Medulla oblongata (tissue), 1 donor: ENCODE results near the gene CCRL2.
A peak's percentile ranks its signal among the peaks of the same experiment; 100 is the strongest.

Experiments
- DNase-seq: peaks from one replicate; pipeline ENCODE4 v3.0.0-alpha.2; 2015; ENCODE audit errors: extremely low spot score

CCRL2 gene

DNA sequence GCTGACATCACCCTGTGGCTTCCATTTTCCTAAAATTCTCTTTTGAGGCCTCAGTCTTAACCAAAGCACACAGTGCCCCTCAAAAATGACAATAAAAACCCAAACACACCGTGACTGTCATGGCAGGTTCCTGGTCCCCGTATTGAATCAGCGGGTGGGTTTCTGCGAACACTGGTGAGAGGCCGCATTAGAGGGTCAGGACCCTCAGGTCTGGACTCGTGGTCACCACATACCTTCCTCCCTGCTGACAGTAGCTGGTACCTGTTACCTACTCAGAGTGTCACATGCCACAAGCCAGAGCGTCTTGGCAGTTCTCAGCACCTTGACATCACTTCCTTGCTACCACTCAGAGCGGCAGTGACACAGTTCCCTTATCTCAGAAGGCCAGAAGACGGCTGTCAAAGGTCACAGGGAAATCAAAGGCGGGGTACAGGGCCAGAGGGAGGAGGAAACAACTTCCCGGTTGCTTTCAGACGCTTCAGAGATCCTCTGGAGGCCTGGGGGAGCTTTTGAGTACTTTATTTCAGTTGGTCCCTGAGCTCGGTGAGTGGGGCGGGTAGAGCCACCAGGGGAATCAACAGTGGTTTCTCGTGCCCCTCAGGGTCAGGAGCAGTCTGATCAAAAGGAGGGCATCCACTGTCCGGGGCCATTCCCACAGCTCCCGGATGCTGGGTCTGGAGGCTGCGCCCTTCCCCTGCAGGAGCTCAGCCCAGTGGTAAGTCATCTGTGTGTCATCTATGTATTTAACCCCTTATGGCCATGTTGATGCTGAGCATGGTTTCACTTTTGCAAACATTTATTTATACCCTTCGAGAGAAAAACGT, at the start of gene CCRL2, which contains the start of gene CCR5AS:
Gene CCRL2, plus strand, starts transcription at position 472 of the 824 bp plus-strand sequence. CDS start 821 bp downstream, outside the sequence.
Gene CCR5AS, minus strand, starts transcription at position 279 of the 824 bp plus-strand sequence.
- DNase-seq: peak; percentile 80

GRCh38 chr3:46358466-46358865, 48.6 kb upstream of the CCRL2 start:
- DNase-seq: no peak

DNA sequence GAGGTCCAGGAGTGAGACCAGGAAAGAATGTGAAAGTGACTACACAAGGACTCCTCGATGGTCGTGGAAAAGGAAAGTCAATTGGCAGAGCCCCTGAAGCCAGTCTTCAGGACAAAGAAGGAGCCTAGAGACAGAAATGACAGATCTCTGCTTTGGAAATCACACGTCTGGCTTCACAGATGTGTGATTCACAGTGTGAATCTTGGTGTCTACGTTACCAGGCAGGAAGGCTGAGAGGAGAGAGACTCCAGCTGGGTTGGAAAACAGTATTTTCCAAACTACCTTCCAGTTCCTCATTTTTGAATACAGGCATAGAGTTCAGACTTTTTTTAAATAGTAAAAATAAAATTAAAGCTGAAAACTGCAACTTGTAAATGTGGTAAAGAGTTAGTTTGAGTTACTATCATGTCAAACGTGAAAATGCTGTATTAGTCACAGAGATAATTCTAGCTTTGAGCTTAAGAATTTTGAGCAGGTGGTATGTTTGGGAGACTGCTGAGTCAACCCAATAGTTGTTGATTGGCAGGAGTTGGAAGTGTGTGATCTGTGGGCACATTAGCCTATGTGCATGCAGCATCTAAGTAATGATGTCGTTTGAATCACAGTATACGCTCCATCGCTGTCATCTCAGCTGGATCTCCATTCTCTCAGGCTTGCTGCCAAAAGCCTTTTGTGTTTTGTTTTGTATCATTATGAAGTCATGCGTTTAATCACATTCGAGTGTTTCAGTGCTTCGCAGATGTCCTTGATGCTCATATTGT, 47.1 kb upstream of the CCRL2 start:
- DNase-seq: peak; percentile 53

GRCh38 chr3:46360907-46361306, 46.2 kb upstream of the CCRL2 start:
- DNase-seq: no peak

DNA sequence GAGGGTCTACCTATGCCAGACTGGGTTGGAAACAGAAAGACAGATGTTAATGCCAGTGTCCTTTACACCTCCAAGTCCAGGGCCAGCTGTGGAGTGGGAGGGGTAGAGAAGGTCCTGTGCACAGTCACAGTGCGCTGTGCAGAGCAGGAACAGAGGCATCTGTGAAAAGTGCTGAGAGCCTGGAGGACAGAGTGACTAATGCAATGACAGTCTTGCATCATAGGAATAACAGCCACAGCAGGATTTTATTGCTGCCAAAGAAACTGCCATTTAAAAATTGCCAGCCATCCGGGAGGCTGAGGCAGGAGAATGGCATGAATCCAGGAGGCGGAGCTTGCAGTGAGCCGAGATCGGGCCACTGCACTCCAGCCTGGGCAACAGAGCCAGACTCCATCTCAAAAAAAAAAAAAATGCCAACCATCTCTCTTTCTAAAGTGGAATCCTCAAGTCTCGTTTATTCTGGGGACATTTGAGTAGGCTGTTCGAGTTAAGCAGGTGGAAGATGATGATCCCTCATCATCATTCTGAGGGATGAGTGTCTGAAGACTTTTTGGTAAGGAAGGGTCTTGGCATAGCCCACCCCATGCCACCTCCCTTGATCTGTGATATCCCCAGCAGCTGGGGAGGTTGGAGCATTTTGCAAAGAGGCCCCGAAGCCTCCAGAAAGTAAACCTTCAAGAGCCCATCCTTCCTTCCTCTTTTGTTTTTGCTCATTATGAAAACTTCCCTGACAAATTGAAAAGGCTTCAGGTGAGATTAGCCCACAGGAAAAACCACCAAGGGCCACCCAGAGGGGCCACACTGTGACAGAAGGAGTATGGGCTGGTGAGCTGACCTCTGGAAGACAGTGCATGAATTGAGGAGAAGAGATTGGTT, 45.4 kb upstream of the CCRL2 start:
- no peak for DNase-seq

- no peak for DNase-seq
Observed at GRCh38 chr3:46365041-46365440, 42.0 kb upstream of the CCRL2 start.

GRCh38 chr3:46365737-46366524, 41.1 kb upstream of the CCRL2 start:
- DNase-seq: no peak

- DNase-seq: no peak
Observed at GRCh38 chr3:46367811-46368210, 39.2 kb upstream of the CCRL2 start.

DNA sequence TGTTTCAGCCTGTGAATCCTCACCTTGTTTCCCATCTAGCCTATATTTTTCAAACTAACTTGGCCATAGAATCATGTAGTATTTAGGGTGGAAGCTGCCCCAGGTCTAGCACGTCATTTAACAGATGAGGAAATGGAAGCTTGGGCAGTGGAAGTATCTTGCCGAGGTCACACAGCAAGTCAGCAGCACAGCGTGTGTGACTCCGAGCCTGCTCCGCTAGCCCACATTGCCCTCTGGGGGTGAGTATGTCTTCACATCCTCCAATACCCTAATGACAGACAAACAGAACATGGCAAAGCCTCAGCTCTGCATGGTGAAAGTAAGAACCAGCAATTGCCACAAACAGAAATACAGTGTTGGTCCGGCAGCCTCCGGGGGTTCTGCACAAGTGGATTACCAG, 38.5 kb upstream of the CCRL2 start:
- DNase-seq: peak; percentile 83

GRCh38 chr3:46369151-46369550, 37.9 kb upstream of the CCRL2 start:
- DNase-seq: no peak

- DNase-seq: no peak
Observed at GRCh38 chr3:46369675-46370132, 37.4 kb upstream of the CCRL2 start.

- DNase-seq: peak; percentile 30
Observed at GRCh38 chr3:46370839-46371518, 36.1 kb upstream of the CCRL2 start, which contains the start of gene CCR5. TSS of gene CCR5 (plus strand) at chr3:46370946. CDS start at chr3:46372903, 1,957 bp downstream.

DNA sequence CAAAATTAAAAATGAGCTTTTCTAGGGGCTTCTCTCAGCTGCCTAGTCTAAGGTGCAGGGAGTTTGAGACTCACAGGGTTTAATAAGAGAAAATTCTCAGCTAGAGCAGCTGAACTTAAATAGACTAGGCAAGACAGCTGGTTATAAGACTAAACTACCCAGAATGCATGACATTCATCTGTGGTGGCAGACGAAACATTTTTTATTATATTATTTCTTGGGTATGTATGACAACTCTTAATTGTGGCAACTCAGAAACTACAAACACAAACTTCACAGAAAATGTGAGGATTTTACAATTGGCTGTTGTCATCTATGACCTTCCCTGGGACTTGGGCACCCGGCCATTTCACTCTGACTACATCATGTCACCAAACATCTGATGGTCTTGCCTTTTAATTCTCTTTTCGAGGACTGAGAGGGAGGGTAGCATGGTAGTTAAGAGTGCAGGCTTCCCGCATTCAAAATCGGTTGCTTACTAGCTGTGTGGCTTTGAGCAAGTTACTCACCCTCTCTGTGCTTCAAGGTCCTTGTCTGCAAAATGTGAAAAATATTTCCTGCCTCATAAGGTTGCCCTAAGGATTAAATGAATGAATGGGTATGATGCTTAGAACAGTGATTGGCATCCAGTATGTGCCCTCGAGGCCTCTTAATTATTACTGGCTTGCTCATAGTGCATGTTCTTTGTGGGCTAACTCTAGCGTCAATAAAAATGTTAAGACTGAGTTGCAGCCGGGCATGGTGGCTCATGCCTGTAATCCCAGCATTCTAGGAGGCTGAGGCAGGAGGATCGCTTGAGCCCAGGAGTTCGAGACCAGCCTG, 35.3 kb upstream of the CCRL2 start:
- no peak for DNase-seq

GRCh38 chr3:46372492-46373359, 34.3 kb upstream of the CCRL2 start:
- DNase-seq: peak; percentile 74

DNA sequence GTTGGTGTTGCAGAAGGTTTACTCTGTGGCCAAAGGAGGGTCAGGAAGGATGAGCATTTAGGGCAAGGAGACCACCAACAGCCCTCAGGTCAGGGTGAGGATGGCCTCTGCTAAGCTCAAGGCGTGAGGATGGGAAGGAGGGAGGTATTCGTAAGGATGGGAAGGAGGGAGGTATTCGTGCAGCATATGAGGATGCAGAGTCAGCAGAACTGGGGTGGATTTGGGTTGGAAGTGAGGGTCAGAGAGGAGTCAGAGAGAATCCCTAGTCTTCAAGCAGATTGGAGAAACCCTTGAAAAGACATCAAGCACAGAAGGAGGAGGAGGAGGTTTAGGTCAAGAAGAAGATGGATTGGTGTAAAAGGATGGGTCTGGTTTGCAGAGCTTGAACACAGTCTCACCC, 32.3 kb upstream of the CCRL2 start:
- no peak for DNase-seq

GRCh38 chr3:46375218-46375617, 31.8 kb upstream of the CCRL2 start:
- DNase-seq: no peak

DNA sequence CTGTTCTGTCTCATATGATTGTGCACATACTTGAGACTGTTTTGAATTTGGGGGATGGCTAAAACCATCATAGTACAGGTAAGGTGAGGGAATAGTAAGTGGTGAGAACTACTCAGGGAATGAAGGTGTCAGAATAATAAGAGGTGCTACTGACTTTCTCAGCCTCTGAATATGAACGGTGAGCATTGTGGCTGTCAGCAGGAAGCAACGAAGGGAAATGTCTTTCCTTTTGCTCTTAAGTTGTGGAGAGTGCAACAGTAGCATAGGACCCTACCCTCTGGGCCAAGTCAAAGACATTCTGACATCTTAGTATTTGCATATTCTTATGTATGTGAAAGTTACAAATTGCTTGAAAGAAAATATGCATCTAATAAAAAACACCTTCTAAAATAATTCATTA, 31.2 kb upstream of the CCRL2 start:
- no peak for DNase-seq

- DNase-seq: peak; percentile 87
Observed at GRCh38 chr3:46378426-46378942, 28.6 kb upstream of the CCRL2 start.
